HFF-Myc (cell line): ENCODE data around the gene KRTAP10-4.

Experiments
- DNase-seq: peaks from one replicate; pipeline ENCODE4 v3.0.0-alpha.2; 2011; ENCODE audit warnings: low read depth; ENCODE audit errors: extremely low read depth
- H3K4me3 ChIP-seq: replicated peaks from 2 replicates; pipeline ENCODE4 v1.5.1; 2011; ENCODE audit warnings: low read depth, mild to moderate bottlenecking, control low read depth, low read length
- TF ChIP-seq, protein P1 (sequence below): IDR thresholded peaks from 2 replicates; pipeline ENCODE4 v1.5.1; 2012; ENCODE audit warnings: mild to moderate bottlenecking, low read depth, low read length, control low read depth; ENCODE audit errors: missing control alignments

The KRTAP10-4 gene

DNA sequence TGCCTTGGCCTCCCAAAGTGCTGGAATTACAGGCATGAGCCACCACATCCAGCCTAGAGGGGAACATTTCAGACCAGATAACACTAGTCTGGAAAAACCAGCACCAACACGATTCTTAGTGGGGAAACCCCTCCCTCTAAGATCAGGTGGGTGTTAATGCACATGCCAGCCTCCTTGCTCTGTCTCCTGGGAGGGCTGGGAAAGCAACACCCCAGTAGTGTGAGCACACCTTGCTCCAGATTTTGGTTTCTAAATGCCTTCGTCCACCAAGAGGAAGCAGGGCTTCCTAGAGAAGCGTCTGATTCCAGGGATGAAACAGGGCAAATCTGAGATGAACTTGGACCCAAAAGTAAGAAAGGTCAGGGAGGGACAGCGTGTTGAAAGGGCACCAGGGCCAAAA is 2.2 kb upstream of the KRTAP10-4 start:
- TF ChIP-seq, protein P1, sequence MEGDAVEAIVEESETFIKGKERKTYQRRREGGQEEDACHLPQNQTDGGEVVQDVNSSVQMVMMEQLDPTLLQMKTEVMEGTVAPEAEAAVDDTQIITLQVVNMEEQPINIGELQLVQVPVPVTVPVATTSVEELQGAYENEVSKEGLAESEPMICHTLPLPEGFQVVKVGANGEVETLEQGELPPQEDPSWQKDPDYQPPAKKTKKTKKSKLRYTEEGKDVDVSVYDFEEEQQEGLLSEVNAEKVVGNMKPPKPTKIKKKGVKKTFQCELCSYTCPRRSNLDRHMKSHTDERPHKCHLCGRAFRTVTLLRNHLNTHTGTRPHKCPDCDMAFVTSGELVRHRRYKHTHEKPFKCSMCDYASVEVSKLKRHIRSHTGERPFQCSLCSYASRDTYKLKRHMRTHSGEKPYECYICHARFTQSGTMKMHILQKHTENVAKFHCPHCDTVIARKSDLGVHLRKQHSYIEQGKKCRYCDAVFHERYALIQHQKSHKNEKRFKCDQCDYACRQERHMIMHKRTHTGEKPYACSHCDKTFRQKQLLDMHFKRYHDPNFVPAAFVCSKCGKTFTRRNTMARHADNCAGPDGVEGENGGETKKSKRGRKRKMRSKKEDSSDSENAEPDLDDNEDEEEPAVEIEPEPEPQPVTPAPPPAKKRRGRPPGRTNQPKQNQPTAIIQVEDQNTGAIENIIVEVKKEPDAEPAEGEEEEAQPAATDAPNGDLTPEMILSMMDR = no peak
- H3K4me3 ChIP-seq = no peak overlapping the region
- no peak for DNase-seq

DNA sequence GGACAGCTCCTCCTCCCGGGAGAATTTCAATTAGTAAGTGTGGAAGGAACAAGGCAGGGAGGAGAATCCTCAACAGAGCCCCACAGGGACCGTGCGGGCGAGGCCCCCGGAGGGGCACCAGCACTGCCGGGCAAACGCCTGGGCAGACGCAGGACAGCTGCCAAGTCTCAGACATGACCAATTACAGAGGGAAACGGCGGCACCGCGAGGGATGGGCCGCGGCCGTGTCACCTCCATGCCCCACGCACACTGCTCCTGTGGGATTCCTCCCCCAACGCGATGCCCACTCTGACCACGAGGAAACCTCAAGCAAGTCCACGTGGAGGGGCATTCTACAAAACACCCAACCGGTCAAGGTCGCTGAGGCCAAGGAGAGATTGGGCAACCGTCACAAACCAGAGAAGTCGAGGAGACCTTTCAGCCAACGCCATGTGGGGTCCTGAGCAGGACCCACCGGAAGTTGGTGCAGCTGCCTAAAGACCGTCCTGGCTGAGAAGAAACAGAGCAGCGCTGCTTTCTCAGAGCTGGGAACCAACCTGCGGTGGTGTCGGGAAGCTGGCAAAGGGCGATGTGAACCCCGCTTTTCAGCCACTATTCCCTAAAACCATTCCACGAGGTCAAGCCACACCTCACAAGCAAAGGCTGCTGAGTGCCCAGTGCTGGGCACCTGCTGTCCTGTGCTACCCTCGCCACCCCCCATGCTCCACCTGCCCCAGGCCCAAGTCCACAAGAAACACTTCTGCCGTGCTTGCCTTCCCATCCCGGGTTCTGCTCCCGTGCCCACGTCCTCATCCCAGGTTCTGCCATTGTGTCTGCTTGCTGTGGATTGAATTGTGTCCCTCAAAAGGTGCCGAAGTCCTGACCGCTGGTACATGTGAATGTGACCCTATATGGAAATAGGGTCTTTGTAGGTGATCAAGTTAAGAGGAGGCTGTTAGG is 1.4 kb upstream of the KRTAP10-4 start:
- DNase-seq = no peak
- TF ChIP-seq, protein P1 = no peak
- H3K4me3 ChIP-seq = no peak overlapping the region

DNA sequence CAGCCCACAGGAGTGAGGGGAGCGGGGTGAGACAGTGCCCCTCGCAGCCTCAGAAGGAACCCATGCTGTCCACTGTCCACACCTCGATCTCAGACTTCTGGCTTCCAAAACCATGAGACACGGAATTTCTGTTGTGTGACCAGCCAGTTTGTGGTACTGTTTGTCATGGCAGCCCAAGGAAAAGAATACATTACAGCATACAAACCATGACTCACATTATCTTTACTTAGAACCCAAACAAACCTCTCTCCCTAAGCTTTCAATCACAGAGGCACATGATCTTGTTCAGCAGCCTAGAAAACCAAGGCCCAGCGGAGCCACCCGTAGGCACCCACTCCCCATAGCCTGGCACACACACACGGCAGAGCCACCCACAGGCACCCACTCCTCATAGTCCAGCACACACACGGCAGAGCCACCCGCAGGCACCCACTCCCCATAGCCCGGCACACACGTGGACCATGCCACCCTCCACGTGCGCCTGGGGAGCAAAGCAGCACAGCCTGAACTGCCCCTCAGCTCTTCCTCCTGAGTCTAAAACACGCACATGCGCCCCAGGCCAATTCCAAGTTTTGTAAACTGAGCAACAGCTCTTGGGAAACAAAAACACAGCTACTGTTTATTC is 458 bp upstream of the KRTAP10-4 start:
- H3K4me3 ChIP-seq = no peak overlapping the region
- TF ChIP-seq, protein P1 = no peak
- DNase-seq = no peak

DNA sequence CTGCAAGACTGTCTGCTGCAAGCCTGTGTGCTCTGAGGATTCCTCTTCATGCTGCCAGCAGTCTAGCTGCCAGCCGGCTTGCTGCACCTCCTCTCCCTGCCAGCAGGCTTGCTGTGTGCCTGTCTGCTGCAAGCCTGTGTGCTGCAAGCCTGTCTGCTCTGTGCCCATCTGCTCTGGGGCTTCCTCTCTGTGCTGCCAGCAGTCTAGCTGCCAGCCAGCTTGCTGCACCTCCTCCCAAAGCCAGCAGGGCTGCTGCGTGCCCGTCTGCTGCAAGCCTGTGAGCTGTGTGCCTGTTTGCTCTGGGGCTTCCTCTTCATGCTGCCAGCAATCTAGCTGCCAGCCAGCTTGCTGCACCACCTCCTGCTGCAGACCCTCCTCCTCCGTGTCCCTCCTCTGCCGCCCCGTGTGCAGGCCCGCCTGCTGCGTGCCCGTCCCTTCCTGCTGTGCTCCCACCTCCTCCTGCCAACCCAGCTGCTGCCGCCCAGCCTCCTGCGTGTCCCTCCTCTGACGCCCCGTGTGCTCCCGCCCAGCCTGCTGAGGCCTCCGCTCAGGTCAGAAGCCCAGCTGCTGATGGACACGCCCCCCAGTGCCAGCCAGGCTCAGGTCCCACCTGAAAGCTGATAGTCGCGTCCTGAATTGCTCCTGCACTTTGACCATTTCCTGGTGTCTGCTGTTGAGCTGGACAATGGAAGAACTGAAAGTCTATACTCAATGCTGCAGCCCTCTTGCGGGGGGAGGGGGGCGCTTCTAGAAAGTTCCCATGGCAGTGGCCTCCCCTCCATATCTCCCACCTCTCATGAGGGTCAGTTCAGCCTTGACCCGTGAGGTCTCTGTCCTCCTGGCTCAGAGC is 1.2 kb downstream of the KRTAP10-4 start:
- TF ChIP-seq, protein P1 = no peak
- no peak for DNase-seq
- no peak overlapping the region for H3K4me3 ChIP-seq

DNA sequence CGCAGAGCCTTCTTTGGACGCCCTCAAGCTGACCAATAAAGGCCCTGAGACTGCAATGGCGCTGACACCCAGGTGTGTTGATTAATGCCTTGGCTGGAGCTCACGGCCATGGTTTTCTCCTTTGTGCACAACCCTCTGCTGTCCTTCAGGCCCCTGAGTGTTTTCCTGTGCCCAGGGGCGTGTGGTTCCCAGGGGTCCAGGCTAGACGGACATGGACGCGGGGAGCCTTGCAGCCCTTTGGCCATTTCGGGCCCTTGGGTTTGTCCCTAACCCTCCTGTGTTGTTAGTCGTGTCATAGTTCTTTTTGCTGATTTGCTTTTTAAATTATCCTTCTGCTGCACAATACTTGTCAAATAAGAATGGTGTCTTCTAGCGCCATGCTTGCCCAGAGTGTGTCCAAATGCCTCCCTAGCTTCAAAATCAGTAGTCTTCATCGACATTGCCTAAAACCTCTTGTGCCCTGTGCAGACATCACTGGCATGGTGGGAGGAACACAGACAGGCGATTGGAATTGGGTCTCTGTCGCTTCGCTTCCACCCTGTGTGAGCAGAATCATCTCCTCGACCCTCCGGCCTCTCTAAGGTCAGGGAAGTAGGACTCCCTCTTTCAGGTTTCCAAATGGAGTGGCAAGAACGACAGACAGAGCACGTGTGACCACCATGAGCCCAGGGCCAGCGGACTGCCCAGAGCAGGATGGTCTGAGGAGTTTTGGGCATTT is 1.9 kb downstream of the KRTAP10-4 start:
- TF ChIP-seq, protein P1 = no peak
- H3K4me3 ChIP-seq = no peak overlapping the region
- no peak for DNase-seq

DNA sequence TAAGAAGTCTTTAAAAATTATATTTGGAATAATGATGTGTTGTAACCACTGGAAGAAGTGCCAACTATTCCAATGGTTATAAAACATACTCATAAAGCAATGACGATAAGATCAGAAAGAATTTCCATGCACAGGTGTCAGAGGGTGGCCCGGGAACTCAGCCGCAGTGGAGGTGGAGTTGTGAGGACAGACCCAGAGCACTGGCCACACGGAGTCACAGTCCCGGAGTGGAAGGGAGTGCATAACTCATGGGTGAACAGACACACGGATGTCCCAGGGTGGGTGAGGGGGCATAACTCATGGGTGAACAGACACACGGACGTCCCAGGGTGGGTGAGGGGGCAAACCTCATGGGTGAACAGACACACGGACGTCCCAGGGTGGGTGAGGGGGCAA is 2.5 kb downstream of the KRTAP10-4 start:
- TF ChIP-seq, protein P1 = no peak
- DNase-seq = no peak

More for the DNA sequence above, 2.5 kb downstream of the KRTAP10-4 start:
- H3K4me3 ChIP-seq = no peak overlapping the region
